GM20000 (cell line): Measurements from ENCODE around the gene OR13A1.
"Not testable (repeated sequence)": the region's sequence is repeated elsewhere in the genome, so short reads cannot be mapped to it uniquely, and the experiment has no call there.

Experiments
- DNase-seq: peaks from one replicate; pipeline ENCODE4 v3.0.0; 2012; ENCODE audit warnings: low spot score
- CTCF ChIP-seq: IDR thresholded peaks from 2 replicates; pipeline ENCODE4 v1.5.1; 2012; ENCODE audit warnings: mild to moderate bottlenecking, control low read depth; ENCODE audit errors: extremely low read depth, missing control alignments

OR13A1 gene

GRCh38 chr10:45339894-45340293 is 24.5 kb upstream of the OR13A1 start:
- no peak for TF ChIP-seq CTCF

GRCh38 chr10:45331824-45332223 is 16.4 kb upstream of the OR13A1 start:
- DNase-seq: not testable (repeated sequence)

More at GRCh38 chr10:45339894-45340293, 24.5 kb upstream of the OR13A1 start:
- no peak for DNase-seq

DNA sequence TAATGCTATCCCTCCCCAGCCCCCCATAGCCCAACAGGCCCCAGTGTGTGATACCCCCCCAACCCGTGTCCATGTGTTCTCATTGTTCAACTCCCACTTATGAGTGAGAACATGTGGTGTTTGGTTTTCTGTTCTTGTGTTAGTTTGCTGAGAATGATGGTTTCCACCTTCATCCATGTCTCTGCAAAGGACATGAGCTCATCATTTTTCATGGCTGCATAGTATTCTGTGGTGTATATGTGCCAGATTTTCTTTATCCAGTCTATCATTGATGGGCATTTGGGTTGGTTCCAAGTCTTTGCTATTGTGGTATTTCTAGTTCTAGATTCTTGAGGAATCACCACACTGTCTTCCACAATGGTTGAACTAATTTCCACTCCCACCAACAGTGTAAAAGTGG is 11.5 kb upstream of the OR13A1 start:
- DNase-seq: not testable (repeated sequence)

GRCh38 chr10:45325116-45325515 is 9.7 kb upstream of the OR13A1 start:
- no peak for DNase-seq
- TF ChIP-seq CTCF: no peak

DNA sequence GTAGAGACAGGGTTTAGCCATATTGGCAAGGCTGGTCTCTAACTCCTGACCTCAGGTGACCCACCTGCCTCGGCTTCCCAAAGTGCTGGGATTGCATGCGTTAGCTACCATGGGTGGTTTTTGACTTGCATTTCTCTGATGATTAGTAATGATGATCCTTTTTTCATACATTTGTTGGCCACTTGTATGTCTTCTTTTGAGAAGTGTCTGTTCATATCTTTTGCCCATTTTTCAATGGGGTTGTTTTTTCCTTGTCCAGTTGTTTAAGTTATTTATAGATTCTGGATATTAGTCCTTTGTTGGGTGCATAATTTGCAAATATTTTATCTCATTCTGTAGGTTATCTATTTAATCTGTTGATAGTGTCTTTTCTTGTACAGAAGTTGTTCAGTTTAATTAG is 4.3 kb upstream of the OR13A1 start:
- no peak for TF ChIP-seq CTCF

DNA sequence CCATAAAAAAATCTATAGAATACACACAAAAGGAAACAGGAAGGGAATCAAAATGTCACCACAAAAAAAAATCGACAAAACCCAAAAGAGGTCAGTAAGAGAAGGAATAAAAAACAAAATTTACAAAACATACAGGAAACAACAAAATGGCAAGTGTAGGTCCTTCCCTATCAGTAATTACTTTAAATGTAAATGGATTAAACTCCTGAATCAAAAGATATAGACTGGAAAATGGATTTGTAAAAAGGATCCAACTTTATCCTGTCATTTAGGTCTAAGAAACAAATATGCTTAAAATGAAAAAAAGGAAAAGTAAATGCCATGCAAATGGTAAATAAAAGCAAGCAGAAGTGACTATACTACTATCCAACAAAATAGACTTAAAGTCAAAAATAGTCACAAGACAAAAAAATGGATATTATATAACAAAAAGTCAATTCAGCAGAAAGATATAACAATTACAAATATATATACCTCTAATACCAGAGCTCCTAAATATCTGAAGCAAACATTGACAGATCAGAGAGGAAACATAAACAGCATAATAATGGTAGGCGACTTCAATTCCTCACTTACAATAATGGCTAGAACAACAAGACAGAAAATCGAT is 2.0 kb downstream of the OR13A1 start:
- DNase-seq: no peak
- no peak for TF ChIP-seq CTCF

More for the DNA sequence above, 4.3 kb upstream of the OR13A1 start:
- DNase-seq: no peak

GRCh38 chr10:45308707-45309106 is 6.7 kb downstream of the OR13A1 start:
- no peak for TF ChIP-seq CTCF
- peak; percentile 44 for DNase-seq

GRCh38 chr10:45302573-45302972 is 12.8 kb downstream of the OR13A1 start:
- TF ChIP-seq CTCF: no peak
- no peak for DNase-seq

- DNase-seq: not testable (repeated sequence)
Observed at GRCh38 chr10:45298341-45298955, 17.0 kb downstream of the OR13A1 start.
